ENCODE data around the gene GRIK1.

GRIK1 gene

GRCh38 chr21:29826386-29826785, 113.4 kb downstream of the GRIK1 start:
- H3K4me3 ChIP-seq (ENCODE audit: low read depth, low read length), result no peak overlapping the region
- TF ChIP-seq CTCF (IDR thresholded peaks at IDR 0.05; ENCODE audit: insufficient read depth, low read depth, low read length, missing control alignments), result no peak
- no peak for DNase-seq (ENCODE audit: low read depth)

GRCh38 chr21:29825936-29826335, 113.9 kb downstream of the GRIK1 start:
- no peak overlapping the region for H3K4me3 ChIP-seq (ENCODE audit: low read depth, low read length)
- no peak for TF ChIP-seq CTCF (IDR thresholded peaks at IDR 0.05; ENCODE audit: insufficient read depth, low read depth, low read length, missing control alignments)
- DNase-seq (ENCODE audit: low read depth), result no peak

GRCh38 chr21:29825345-29825744, 114.5 kb downstream of the GRIK1 start:
- no peak for TF ChIP-seq CTCF (IDR thresholded peaks at IDR 0.05; ENCODE audit: insufficient read depth, low read depth, low read length, missing control alignments)
- no peak overlapping the region for H3K4me3 ChIP-seq (ENCODE audit: low read depth, low read length)
- DNase-seq (ENCODE audit: low read depth), result no peak

GRCh38 chr21:29822064-29822463, 117.7 kb downstream of the GRIK1 start:
- no peak overlapping the region for H3K4me3 ChIP-seq (ENCODE audit: low read depth, low read length)
- DNase-seq (ENCODE audit: low read depth), result no peak
- no peak for TF ChIP-seq CTCF (IDR thresholded peaks at IDR 0.05; ENCODE audit: insufficient read depth, low read depth, low read length, missing control alignments)

GRCh38 chr21:29821230-29821629, 118.6 kb downstream of the GRIK1 start:
- no peak overlapping the region for H3K4me3 ChIP-seq (ENCODE audit: low read depth, low read length)
- DNase-seq (ENCODE audit: low read depth), result no peak
- TF ChIP-seq CTCF (IDR thresholded peaks at IDR 0.05; ENCODE audit: insufficient read depth, low read depth, low read length, missing control alignments), result no peak

- no peak overlapping the region for H3K4me3 ChIP-seq (ENCODE audit: low read depth, low read length)
- TF ChIP-seq CTCF (IDR thresholded peaks at IDR 0.05; ENCODE audit: insufficient read depth, low read depth, low read length, missing control alignments), result no peak
- no peak for DNase-seq (ENCODE audit: low read depth)
These were observed 120.0 kb downstream of the GRIK1 start for GRCh38 chr21:29819675-29820326.

GRCh38 chr21:29818383-29818921, 121.3 kb downstream of the GRIK1 start:
- no peak for DNase-seq (ENCODE audit: low read depth)
- TF ChIP-seq CTCF (IDR thresholded peaks at IDR 0.05; ENCODE audit: insufficient read depth, low read depth, low read length, missing control alignments), result no peak

More at GRCh38 chr21:29818383-29818921, 121.3 kb downstream of the GRIK1 start:
- H3K4me3 ChIP-seq (ENCODE audit: low read depth, low read length), result no peak overlapping the region

Data from GM12865 (cell line).